Activated T-cell treated with anti-CD3 and anti-CD28 coated beads, Interleukin-2, amount 50 U/mL, for 1 hour (primary cell): ENCODE data around the gene UMODL1.
A peak's percentile ranks its signal among the peaks of the same experiment; 100 is the strongest.
"Not testable (repeated sequence)": the region's sequence is repeated elsewhere in the genome, so short reads cannot be mapped to it uniquely, and the experiment has no call there.

Experiments
- DNase-seq: peaks from one replicate; pipeline ENCODE4 v3.0.0-alpha.2; 2020

UMODL1 gene

DNA sequence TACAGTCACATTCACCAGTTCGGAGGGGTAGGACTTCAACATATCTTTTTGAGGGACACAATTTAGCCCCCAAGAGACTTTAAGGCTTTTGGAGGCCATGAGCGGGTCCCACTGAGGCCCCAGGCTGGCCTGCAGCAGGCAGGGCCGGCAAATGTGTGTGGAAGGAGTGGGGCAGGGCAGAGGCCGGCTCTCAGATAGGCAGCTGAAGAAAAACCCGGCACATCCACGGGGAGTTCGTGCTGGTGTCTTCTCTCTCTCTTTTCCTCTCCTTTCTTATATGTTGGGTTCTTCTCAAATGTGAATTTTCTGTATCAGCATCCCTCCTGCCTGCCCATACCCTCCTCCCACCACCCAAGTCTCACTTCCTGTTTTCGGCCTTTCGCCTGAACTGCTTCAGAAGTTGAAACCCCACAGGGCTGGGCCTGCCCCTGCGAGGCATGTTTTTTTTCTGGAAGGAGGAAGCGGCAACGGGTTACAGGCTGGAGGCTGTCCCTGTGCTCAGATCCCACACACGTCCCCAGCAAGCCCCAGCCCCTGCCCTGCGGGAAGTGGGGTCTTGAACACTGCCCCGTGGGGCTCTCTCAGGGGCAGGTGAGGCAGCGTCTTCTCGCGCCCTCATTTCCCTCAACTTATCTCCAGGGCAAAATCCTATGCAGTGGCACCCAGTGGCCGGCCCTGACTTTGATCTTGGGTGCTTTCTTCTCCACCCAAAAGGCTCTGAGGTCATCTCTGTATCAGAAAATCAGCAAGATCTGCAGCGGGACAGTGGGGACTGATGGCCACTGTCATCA lies 9.7 kb upstream of the UMODL1 start:
- DNase-seq, result peak; percentile 28

GRCh38 chr21:42061986-42062235 lies 9.2 kb upstream of the UMODL1 start:
- DNase-seq, result no peak

GRCh38 chr21:42062236-42063022 lies 8.7 kb upstream of the UMODL1 start:
- peak; percentile 88 for DNase-seq

DNA sequence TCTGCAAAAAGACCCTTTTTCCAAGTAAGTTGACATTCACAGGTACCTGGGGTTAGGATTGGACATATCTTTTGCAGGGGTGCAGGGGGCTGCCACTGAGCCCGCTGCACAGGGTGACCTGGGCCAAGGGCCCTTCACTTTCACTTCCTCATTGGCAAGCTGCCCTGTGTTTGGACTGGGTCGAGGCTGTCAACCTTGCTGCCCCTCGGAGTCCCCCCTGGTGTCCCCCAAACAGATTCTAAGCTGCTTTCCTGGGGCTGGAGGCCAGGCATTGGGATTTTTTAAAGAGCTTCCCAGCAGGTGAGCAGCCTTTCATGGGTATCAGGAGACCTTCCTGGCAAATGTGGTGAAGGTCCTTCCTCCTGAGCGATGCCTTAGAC lies 7.9 kb upstream of the UMODL1 start:
- peak; percentile 45 for DNase-seq

DNA sequence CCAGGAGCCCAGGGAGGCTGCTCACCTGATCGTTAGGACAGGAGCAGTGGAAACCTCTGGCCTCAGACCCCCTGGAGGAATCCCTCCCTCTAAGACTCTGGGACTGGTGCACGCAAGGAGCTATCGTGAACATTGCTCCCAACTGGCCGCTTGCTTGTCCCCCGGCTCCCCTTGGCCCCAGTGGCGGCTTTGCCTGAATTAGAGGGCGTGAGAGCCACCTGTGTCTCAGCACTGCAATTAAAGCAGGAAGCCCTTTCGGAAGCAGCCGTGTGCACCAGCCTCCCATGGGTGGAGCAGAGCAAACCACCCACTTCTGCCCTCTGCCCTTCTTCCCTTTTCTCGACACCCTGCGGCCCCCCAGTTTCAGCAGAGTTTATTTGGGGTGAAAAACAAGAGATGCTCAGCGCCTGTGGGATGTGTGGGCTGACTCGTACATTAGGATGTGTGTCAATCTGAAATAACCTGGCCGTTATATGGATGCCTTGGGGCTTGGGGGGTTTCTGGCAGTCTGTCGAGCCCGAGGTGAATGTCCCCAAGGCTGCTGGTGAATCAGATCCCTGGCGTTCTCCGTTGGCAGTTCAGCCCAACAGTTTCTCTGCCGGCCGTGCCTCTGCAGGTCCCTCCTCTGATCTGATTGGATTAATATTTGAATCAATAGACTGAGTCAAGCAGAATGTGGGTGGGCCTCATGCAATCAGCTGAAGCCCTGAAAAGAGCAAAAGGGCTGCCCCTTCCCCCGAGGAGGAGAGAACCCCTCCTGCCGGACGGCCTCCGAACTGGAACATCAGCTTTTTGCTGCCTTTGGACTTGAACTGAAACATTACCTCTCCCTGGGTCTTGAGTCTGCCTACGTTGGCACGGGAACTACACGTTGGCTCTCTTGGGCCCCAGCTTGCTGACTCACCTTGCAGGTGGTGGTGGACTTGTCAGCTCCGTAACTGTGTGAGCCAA lies 7.3 kb upstream of the UMODL1 start:
- DNase-seq, result peak; percentile 61

DNA sequence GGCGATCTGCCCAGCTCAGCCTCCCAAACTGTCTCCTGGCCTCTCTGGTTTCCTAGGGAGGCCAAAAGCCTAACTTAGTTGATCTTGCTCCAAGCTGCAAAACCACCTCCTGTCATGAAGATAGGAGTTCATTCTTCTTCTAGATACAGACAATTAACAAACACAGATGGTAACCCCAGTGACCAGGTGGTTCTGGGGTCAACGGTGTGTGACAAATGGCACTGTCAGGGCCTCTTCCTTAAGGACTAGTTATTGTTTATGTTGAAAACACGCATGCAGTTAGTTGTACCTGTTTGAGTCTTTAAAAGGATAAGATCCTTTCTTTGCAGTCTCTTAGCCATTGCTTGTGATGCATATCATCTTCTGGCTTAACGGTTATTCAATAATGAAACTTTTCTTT lies 4.6 kb upstream of the UMODL1 start:
- DNase-seq, result no peak

GRCh38 chr21:42067531-42068255 lies 3.4 kb upstream of the UMODL1 start:
- DNase-seq, result no peak

- no peak for DNase-seq
Observed at GRCh38 chr21:42068256-42068545, 2.9 kb upstream of the UMODL1 start.

DNA sequence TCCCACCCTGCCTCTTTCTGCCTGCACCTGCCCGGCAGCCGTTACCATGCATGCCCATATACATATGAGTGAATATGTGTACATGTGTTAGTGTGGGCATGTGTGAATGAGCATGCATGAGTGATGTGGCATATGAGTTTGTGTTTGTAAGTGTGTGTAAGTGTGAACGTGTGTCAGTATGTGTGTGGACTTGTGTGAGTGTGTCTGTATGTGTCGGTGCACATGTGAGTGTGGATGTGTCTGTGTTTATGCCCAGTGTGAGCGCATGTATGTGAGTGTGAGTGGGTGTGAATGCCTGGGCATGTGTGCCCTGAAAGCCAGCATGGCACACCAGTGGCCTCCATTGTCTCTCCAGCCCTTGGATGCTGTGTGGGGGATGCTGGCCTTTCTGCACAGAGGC lies 2.5 kb upstream of the UMODL1 start:
- no peak for DNase-seq

- no peak for DNase-seq
Observed at GRCh38 chr21:42069327-42069726, 1.8 kb upstream of the UMODL1 start.

- DNase-seq, result no peak
Observed at GRCh38 chr21:42069843-42070242, 1.3 kb upstream of the UMODL1 start.

DNA sequence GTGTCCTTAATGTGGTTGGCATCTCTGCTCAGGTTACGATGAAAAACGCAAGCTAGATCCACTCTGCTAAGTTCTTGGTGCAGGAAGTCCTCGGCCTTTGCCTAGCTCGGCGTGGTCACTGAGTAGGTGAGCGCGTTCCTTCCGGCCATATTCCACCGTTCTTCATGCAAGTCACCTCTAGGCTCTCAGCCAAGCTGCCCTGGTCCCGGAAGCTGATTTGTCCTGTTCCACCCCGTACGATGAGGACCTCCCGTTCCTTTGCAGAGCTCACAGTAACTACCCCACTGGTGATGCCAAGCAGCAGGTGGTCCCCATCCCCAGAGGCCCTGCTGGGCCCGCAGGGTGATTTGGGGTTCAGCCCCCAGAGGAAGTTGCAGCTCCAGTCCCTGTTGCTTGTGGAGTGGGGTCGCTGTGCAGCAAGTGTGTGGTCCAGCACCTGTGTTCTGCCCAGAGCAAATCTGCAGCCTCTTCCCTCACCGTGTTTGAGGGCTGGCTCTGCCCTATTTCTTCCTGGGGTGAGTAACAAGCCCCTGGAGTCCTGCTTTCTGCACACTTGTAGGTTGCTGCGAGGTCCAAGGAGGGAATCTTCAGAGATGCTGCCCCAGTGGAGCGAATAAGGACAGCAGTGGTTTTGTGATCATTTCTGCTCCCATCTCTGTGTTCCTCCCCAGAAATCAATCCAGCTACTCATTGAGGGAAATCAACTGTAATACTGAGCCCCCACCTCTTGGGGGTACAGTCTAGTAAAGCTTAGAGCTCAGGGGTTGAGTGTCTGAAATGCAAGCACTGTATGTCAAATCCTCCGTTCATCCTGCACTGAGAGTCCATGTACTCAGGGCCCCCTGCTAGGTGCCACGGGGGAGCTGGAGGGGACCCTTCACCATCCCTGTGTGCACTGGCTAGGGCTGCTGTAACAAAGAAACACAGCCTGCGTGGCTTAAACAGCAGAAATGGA lies 2.3 kb downstream of the UMODL1 start:
- DNase-seq, result no peak

DNA sequence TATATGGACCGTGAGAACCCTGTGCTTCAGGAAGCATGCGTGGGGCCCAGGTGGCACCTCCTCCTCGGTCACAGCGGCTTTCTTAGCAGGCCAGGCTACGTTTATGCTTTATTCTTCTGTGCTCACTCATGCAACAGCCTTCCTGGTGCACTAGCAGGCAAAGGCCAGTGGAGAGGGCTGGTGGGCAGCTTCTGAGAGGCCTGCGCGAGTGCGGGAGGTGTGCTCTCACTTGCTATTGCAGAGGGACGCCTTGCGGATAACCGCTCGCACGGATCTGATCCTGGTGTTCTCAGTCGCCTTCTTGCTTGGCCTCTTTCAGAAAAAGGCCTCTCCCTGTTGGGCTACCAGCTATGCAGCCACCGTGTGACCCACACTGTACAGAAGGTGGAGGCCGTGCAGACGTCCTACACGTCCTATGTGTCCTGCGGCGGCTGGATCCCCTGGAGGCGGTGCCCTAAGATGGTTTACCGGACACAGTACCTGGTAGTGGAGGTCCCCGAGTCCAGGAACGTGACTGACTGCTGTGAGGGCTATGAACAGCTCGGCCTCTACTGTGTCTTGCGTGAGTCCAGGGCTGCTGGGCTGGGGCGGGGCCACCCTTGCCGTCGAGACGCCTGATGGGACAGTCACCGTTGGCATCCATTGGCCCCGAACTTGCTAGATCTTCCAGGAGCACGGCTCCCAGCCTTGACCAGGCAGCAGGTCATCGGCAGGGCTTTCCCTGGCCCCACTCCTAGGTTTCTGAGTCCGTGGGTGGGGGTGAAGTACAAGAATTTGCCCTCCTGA lies 4.8 kb downstream of the UMODL1 start:
- DNase-seq, result no peak

- not testable (repeated sequence) for DNase-seq
Observed at GRCh38 chr21:42077685-42078238, 6.6 kb downstream of the UMODL1 start.

DNA sequence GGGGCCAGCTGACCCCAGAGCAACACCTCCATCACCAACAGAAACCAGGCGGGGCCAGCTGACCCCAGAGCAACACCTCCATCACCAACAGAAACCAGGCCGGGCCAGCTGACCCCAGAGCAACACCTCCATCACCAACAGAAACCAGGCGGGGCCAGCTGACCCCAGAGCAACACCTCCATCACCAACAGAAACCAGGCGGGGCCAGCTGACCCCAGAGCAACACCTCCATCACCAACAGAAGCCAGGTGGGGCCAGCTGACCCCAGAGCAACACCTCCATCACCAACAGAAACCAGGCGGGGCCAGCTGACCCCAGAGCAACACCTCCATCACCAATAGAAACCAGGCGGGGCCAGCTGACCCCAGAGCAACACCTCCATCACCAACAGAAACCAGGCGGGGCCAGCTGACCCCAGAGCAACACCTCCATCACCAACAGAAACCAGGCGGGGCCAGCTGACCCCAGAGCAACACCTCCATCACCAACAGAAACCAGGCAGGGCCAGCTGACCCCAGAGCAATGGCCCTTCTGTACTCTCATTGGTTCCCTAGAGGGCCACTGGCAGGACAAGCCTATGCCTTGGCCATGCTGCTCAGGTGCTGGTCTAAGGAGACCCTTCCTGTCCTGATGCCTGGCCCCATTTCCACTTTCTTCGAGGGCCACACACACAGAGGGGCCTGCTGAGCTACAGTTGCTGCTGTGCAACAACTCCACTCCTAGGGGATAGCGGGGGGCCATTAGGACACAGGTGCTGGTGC lies 7.3 kb downstream of the UMODL1 start:
- not testable (repeated sequence) for DNase-seq

GRCh38 chr21:42079008-42079938 lies 8.2 kb downstream of the UMODL1 start:
- DNase-seq, result no peak

- DNase-seq, result no peak
Observed at GRCh38 chr21:42079939-42080787, 9.0 kb downstream of the UMODL1 start.

DNA sequence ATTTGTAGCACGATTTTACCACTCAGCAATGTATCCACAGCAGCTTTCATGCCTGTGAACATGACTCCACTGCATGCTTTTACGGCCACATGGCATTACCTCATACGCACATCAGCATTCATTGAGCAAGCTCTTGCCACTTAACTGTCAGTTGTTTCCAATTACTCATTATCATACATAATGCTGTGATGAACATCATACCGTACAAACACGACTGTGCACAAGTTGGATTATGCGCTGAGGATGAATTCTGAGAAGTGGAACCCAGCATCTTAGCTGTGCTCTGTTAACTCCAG lies 9.6 kb downstream of the UMODL1 start:
- no peak for DNase-seq
